Neuron (in vitro differentiated cells): ENCODE data around the gene LINC01488.

Experiments used
- H2AFZ ChIP-seq: one replicate; pipeline ENCODE4 v1.6.1; 2013; ENCODE audit warnings: low read depth, mild to moderate bottlenecking, inconsistent platforms, low read length, moderate library complexity
- H3K27me3 ChIP-seq: one replicate; pipeline ENCODE4 v1.6.1; 2013; ENCODE audit warnings: low read length; ENCODE audit not compliant: insufficient read depth
- H3K36me3 ChIP-seq: one replicate; pipeline ENCODE4 v1.6.1; 2013; ENCODE audit warnings: low read length; ENCODE audit not compliant: insufficient read depth
- H3K4me1 ChIP-seq: one replicate; pipeline ENCODE4 v1.6.1; 2013; ENCODE audit warnings: low read length; ENCODE audit not compliant: insufficient read depth
- H3K4me3 ChIP-seq: 2 replicates; pipeline ENCODE4 v1.5.1; 2013; ENCODE audit warnings: mild to moderate bottlenecking, low read length, moderate library complexity
- H3K9me3 ChIP-seq: one replicate; pipeline ENCODE4 v1.6.1; 2013; ENCODE audit warnings: low read length

LINC01488 gene

GRCh38 chr11:69512790-69513189 is 31.3 kb downstream of the LINC01488 start:
- Histone ChIP-seq H3K9me3 (no peaks in the 10 kb centered on the region), H3K36me3 (no peaks in the 10 kb centered on the region), H3K27me3 (no peaks in the 10 kb centered on the region), H3K4me3 (no peak overlapping the region), H3K4me1 (no peaks in the 10 kb centered on the region), H2AFZ (no peak overlapping the region)

- no peaks in the 10 kb centered on the region for H3K4me1 ChIP-seq
- no peak overlapping the region for H2AFZ ChIP-seq
- H3K9me3 ChIP-seq, result no peaks in the 10 kb centered on the region
- no peaks in the 10 kb centered on the region for H3K36me3 ChIP-seq
- H3K4me3 ChIP-seq, result no peak overlapping the region
- no peaks in the 10 kb centered on the region for H3K27me3 ChIP-seq
Observed at GRCh38 chr11:69513196-69513595, 31.7 kb downstream of the LINC01488 start.

- Histone ChIP-seq H3K4me3 (no peak overlapping the region), H3K27me3 (no peaks in the 10 kb centered on the region)
Observed at GRCh38 chr11:69513663-69514224, 32.3 kb downstream of the LINC01488 start.

GRCh38 chr11:69514771-69515170 is 33.3 kb downstream of the LINC01488 start:
- Histone ChIP-seq H3K4me1 (no peaks in the 10 kb centered on the region), H3K36me3 (no peaks in the 10 kb centered on the region), H2AFZ (no peak overlapping the region), H3K9me3 (no peaks in the 10 kb centered on the region), H3K4me3 (no peak overlapping the region), H3K27me3 (no peaks in the 10 kb centered on the region)

More at GRCh38 chr11:69513663-69514224, 32.3 kb downstream of the LINC01488 start:
- Histone ChIP-seq H3K36me3 (no peaks in the 10 kb centered on the region), H2AFZ (no peak overlapping the region), H3K9me3 (no peaks in the 10 kb centered on the region), H3K4me1 (no peaks in the 10 kb centered on the region)

- Histone ChIP-seq H2AFZ (no peak overlapping the region), H3K4me1 (no peaks in the 10 kb centered on the region), H3K36me3 (no peaks in the 10 kb centered on the region), H3K27me3 (no peaks in the 10 kb centered on the region), H3K9me3 (no peaks in the 10 kb centered on the region), H3K4me3 (no peak overlapping the region)
Observed at GRCh38 chr11:69515271-69516245, 34.1 kb downstream of the LINC01488 start.

- no peaks in the 10 kb centered on the region for H3K36me3 ChIP-seq
- H3K27me3 ChIP-seq, result no peaks in the 10 kb centered on the region
- no peaks in the 10 kb centered on the region for H3K9me3 ChIP-seq
- H3K4me3 ChIP-seq, result no peak overlapping the region
- no peak overlapping the region for H2AFZ ChIP-seq
- H3K4me1 ChIP-seq, result no peaks in the 10 kb centered on the region
Observed at GRCh38 chr11:69516526-69516925, 35.1 kb downstream of the LINC01488 start.

GRCh38 chr11:69518081-69518950 is 36.9 kb downstream of the LINC01488 start:
- Histone ChIP-seq H3K27me3 (no peaks in the 10 kb centered on the region), H2AFZ (no peak overlapping the region), H3K36me3 (no peaks in the 10 kb centered on the region), H3K9me3 (no peaks in the 10 kb centered on the region), H3K4me3 (no peak overlapping the region), H3K4me1 (no peaks in the 10 kb centered on the region)

- H3K4me3 ChIP-seq, result no peak overlapping the region
- H3K27me3 ChIP-seq, result peaks cover 6% of the 10 kb centered on the region
- no peak overlapping the region for H2AFZ ChIP-seq
- H3K9me3 ChIP-seq, result no peaks in the 10 kb centered on the region
- no peaks in the 10 kb centered on the region for H3K4me1 ChIP-seq
- H3K36me3 ChIP-seq, result no peaks in the 10 kb centered on the region
Observed at GRCh38 chr11:69520186-69520916, 38.9 kb downstream of the LINC01488 start.

GRCh38 chr11:69521457-69521856 is 40.0 kb downstream of the LINC01488 start:
- Histone ChIP-seq H3K4me1 (no peaks in the 10 kb centered on the region), H2AFZ (no peak overlapping the region), H3K36me3 (no peaks in the 10 kb centered on the region), H3K27me3 (peaks cover 6% of the 10 kb centered on the region), H3K4me3 (no peak overlapping the region), H3K9me3 (no peaks in the 10 kb centered on the region)

GRCh38 chr11:69523453-69523852 is 42.0 kb downstream of the LINC01488 start:
- no peak overlapping the region for H3K4me3 ChIP-seq
- no peak overlapping the region for H2AFZ ChIP-seq
- H3K9me3 ChIP-seq, result no peaks in the 10 kb centered on the region
- H3K36me3 ChIP-seq, result no peaks in the 10 kb centered on the region
- peaks cover 6% of the 10 kb centered on the region for H3K27me3 ChIP-seq
- H3K4me1 ChIP-seq, result no peaks in the 10 kb centered on the region

GRCh38 chr11:69524291-69524882 is 42.9 kb downstream of the LINC01488 start:
- Histone ChIP-seq H3K4me1 (no peaks in the 10 kb centered on the region), H2AFZ (no peak overlapping the region), H3K27me3 (peaks cover 6% of the 10 kb centered on the region), H3K36me3 (no peaks in the 10 kb centered on the region), H3K9me3 (no peaks in the 10 kb centered on the region), H3K4me3 (no peak overlapping the region)

GRCh38 chr11:69524991-69525411 is 43.5 kb downstream of the LINC01488 start:
- no peaks in the 10 kb centered on the region for H3K4me1 ChIP-seq
- H3K36me3 ChIP-seq, result no peaks in the 10 kb centered on the region
- H3K27me3 ChIP-seq, result peaks cover 6% of the 10 kb centered on the region
- H2AFZ ChIP-seq, result no peak overlapping the region
- no peaks in the 10 kb centered on the region for H3K9me3 ChIP-seq
- H3K4me3 ChIP-seq, result no peak overlapping the region
